ENCODE measurements around the gene ETS1.

- TF ChIP-seq, protein P1, sequence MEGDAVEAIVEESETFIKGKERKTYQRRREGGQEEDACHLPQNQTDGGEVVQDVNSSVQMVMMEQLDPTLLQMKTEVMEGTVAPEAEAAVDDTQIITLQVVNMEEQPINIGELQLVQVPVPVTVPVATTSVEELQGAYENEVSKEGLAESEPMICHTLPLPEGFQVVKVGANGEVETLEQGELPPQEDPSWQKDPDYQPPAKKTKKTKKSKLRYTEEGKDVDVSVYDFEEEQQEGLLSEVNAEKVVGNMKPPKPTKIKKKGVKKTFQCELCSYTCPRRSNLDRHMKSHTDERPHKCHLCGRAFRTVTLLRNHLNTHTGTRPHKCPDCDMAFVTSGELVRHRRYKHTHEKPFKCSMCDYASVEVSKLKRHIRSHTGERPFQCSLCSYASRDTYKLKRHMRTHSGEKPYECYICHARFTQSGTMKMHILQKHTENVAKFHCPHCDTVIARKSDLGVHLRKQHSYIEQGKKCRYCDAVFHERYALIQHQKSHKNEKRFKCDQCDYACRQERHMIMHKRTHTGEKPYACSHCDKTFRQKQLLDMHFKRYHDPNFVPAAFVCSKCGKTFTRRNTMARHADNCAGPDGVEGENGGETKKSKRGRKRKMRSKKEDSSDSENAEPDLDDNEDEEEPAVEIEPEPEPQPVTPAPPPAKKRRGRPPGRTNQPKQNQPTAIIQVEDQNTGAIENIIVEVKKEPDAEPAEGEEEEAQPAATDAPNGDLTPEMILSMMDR (IDR thresholded peaks at IDR 0.05) = no peak
- TF ChIP-seq POLR2A (IDR thresholded peaks at IDR 0.05) = no peak
Measured at GRCh38 chr11:128604723-128605122, 17.4 kb upstream of the ETS1 start.

All from adrenal gland (tissue), 5 donors.